Measurements from ENCODE around the gene PDZD4. TPM values are rescaled to one million over a fixed set of nuclear protein-coding genes. Genes with fewer than 3 reads are reported as not detected.

Gene PDZD4
- total and polyA plus RNA-seq, 10 of the 15 experiments (the other 5 are each of a cell fraction or from before 2014, with no cell fraction given): 0.01 to 0.15 (median 0.04) TPM; not detected in 6

GRCh38 chrX:153828308-153828707 lies 2.0 kb downstream of the PDZD4 start:
- no peaks in the 10 kb centered on the region; the same call in 2 of the 3 replicates for H3K9me3 ChIP-seq (replicated peaks; ENCODE audit: control insufficient read depth, insufficient read depth, low read length)
- RAD21 ChIA-PET (ENCODE audit: unreplicated experiment): no interaction called here
- H3K4me2 ChIP-seq (ENCODE audit: control insufficient read depth, insufficient read depth): no peak overlapping the region
- in situ Hi-C loops (cut with MboI): no loop called here
- no peak for FAIRE-seq
- no peaks in the 10 kb centered on the region for H3K36me3 ChIP-seq (ENCODE audit: control insufficient read depth in 2 of 2, insufficient read depth in 2 of 2, low read length in 1 of 2)
- H3K27me3 ChIP-seq (replicated peaks in 1 of 2; ENCODE audit: control insufficient read depth in 2 of 2, insufficient read depth in 2 of 2, low read length in 1 of 2): no peaks in the 10 kb centered on the region; a peak in 2 of 4 replicates
- TF ChIP-seq EP300 (IDR thresholded peaks at IDR 0.05; ENCODE audit: borderline replicate concordance in 1 of 2, control insufficient read depth in 1 of 2, low read depth in 2 of 2, low read length in 2 of 2): no peak
- TF ChIP-seq KLF5 (IDR thresholded peaks at IDR 0.05; ENCODE audit: partially characterized antibody): no peak
- no peak for TF ChIP-seq MEF2B (IDR thresholded peaks at IDR 0.05; ENCODE audit: partially characterized antibody, poor library complexity, severe bottlenecking)
- TF ChIP-seq RAD21 (IDR thresholded peaks at IDR 0.05; ENCODE audit: insufficient read depth, low read depth, low read length): no peak
- no peak for TF ChIP-seq ELK1 (IDR thresholded peaks at IDR 0.05; ENCODE audit: low read depth, low read length)
- TF ChIP-seq SUPT20H (IDR thresholded peaks at IDR 0.05; ENCODE audit: borderline replicate concordance, control insufficient read depth, low read depth, low read length): no peak
- TF ChIP-seq ZNF207 (IDR thresholded peaks at IDR 0.05; ENCODE audit: borderline replicate concordance): no peak
- no peak for TF ChIP-seq MTA3 (IDR thresholded peaks at IDR 0.05; ENCODE audit: borderline replicate concordance, low read length)
- no peak for TF ChIP-seq REST (IDR thresholded peaks at IDR 0.05; ENCODE audit: low read depth, low read length)
- TF ChIP-seq BCL11A (IDR thresholded peaks at IDR 0.05; ENCODE audit: low read depth, low read length): no peak
- no peak for TF ChIP-seq HDAC6 (IDR thresholded peaks at IDR 0.05; ENCODE audit: unreplicated experiment)
- no peak for TF ChIP-seq RELB (IDR thresholded peaks at IDR 0.05; ENCODE audit: low read depth)
- TF ChIP-seq PML (IDR thresholded peaks at IDR 0.05; ENCODE audit: low read length): no peak
- TF ChIP-seq TBL1XR1 (IDR thresholded peaks at IDR 0.05; ENCODE audit: low read depth, low read length): no peak
- no peak for TF ChIP-seq NR2C1 (IDR thresholded peaks at IDR 0.05)
- TF ChIP-seq NFYB (IDR thresholded peaks at IDR 0.05; ENCODE audit: insufficient read depth, low read depth, low read length): no peak
- no peak for TF ChIP-seq CHD1 (IDR thresholded peaks at IDR 0.05; ENCODE audit: low read depth, low read length)
- TF ChIP-seq PKNOX1 (IDR thresholded peaks at IDR 0.05): no peak
- TF ChIP-seq SMARCA5 (IDR thresholded peaks at IDR 0.05): no peak
- H4K20me1 ChIP-seq (ENCODE audit: control insufficient read depth, insufficient read depth): no peaks in the 10 kb centered on the region
- no TSS peak for BruUV-seq (replicated peaks)
- POLR2A ChIA-PET: no interaction called here
- no peaks in the 10 kb centered on the region for H3K4me1 ChIP-seq (ENCODE audit: control insufficient read depth, insufficient read depth, low read length)
- H2AFZ ChIP-seq (ENCODE audit: control insufficient read depth, low read depth, low read length): no peak overlapping the region
- SMC1A ChIA-PET (ENCODE audit: uncharacterized antibody, unreplicated experiment): no interaction called here
- H3K27ac ChIP-seq (ENCODE audit: control insufficient read depth, insufficient read depth): no peak overlapping the region
- intact Hi-C loops (cut with micrococcal nuclease; ENCODE audit: unreplicated experiment): no loop called here
- no peak overlapping the region for H3K9ac ChIP-seq (ENCODE audit: control insufficient read depth, insufficient read depth, low read length)
- H3K4me3 ChIP-seq: no peak overlapping the region
- H3K79me2 ChIP-seq (ENCODE audit: control insufficient read depth, insufficient read depth, low read length): no peaks in the 10 kb centered on the region
- CTCF ChIA-PET: no interaction called here
- ATAC-seq: no peak
- WGBS (ENCODE audit: insufficient coverage, insufficient replicate concordance, low lambda C conversion rate, missing lambda C conversion rate): 52% methylated on average over 17 of the region's 17 CpGs
- no peak for DNase-seq (ENCODE audit: low read depth, low spot score)

All from GM12878 (cell line).